ENCODE measurements around the gene GAB2. TPM values are rescaled to one million over a fixed set of nuclear protein-coding genes. Genes with fewer than 3 reads are reported as not detected.

The GAB2 gene
- total RNA-seq, 1 experiment from 2014 or later, result 3.3 TPM

DNA sequence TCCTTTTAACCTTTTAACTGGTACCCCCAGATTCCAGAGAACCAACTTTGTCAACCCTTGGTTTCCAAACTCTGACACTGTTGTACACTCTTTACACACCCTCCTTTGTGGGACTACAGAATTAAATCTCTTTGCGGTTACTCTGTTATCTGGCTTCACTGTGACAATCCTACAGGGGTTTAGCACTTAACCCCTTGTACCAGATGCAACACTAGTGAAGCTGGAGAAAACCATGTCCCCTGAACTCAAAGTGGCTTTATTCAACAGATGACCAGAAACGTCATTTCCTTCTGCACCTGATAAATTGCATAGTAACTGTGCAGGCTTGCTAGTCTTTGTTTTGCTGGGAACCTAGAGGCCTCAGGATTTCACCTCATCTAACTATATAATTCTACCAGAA lies 5.6 kb upstream of the GAB2 start:
- no CpG with 5 or more reads among the region's 2 CpGs for WGBS (ENCODE audit: extremely low coverage, insufficient read length, low lambda C conversion rate)
- no peak for DNase-seq
- Histone ChIP-seq H3K56ac (ENCODE audit: insufficient read length, low read depth, low read length) (no peak overlapping the region), H3T11ph (ENCODE audit: low read length) (no peak overlapping the region), H3K79me2 (ENCODE audit: insufficient read depth, low read length) (no peaks in the 10 kb centered on the region), H4K5ac (ENCODE audit: insufficient read length, low read depth, low read length) (no peak overlapping the region), H2AK5ac (ENCODE audit: insufficient read length, low read length) (no peak overlapping the region), H2BK15ac (ENCODE audit: low read depth, low read length) (no peak overlapping the region), H3K23me2 (ENCODE audit: insufficient read length, low read depth, low read length, poor library complexity, severe bottlenecking) (peaks cover 4% of the 10 kb centered on the region), H3K18ac (ENCODE audit: insufficient read length, low read depth, low read length) (no peak overlapping the region), H3K4me1 (ENCODE audit: insufficient read depth, low read length) (peaks cover 10% of the 10 kb centered on the region; the same call in 1 of the 2 replicates), H3K9ac (ENCODE audit: extremely low read depth, insufficient read length, low read length) (no peak overlapping the region), H2BK5ac (ENCODE audit: insufficient read length, low read length) (no peak overlapping the region), H3K79me1 (ENCODE audit: insufficient read depth, low read depth, low read length, poor library complexity, severe bottlenecking) (no peaks in the 10 kb centered on the region), H4K91ac (ENCODE audit: insufficient read length, low read depth, low read length) (no peak overlapping the region), H3K27me3 (ENCODE audit: insufficient read depth, low read length) (peaks cover 5% of the 10 kb centered on the region), H2AFZ (ENCODE audit: low read length) (no peak overlapping the region), H4K20me1 (ENCODE audit: control insufficient read depth, insufficient read depth, insufficient read length) (peaks cover 2% of the 10 kb centered on the region), H3K9me3 (ENCODE audit: control insufficient read depth, low read depth, low read length) (no peaks in the 10 kb centered on the region), H4K8ac (replicated peaks; ENCODE audit: insufficient read length, low read depth, low read length) (no peak overlapping the region), H3K27ac (ENCODE audit: insufficient read length, low read depth, low read length) (no peak overlapping the region), H3K23ac (ENCODE audit: insufficient read length, low read depth, low read length) (no peak overlapping the region), H2BK120ac (ENCODE audit: low read depth, low read length, poor library complexity, severe bottlenecking) (no peak overlapping the region), H3K14ac (ENCODE audit: insufficient read depth, low read length) (no peak overlapping the region), H2BK20ac (ENCODE audit: low read depth, low read length, poor library complexity, severe bottlenecking) (no peak overlapping the region), H3K4me2 (ENCODE audit: insufficient read depth, insufficient read length, low read length) (no peak overlapping the region), H3K4ac (ENCODE audit: low read depth, low read length) (no peak overlapping the region), H2BK12ac (ENCODE audit: insufficient read length, low read depth, low read length) (no peak overlapping the region)
- TF ChIP-seq, protein P1, sequence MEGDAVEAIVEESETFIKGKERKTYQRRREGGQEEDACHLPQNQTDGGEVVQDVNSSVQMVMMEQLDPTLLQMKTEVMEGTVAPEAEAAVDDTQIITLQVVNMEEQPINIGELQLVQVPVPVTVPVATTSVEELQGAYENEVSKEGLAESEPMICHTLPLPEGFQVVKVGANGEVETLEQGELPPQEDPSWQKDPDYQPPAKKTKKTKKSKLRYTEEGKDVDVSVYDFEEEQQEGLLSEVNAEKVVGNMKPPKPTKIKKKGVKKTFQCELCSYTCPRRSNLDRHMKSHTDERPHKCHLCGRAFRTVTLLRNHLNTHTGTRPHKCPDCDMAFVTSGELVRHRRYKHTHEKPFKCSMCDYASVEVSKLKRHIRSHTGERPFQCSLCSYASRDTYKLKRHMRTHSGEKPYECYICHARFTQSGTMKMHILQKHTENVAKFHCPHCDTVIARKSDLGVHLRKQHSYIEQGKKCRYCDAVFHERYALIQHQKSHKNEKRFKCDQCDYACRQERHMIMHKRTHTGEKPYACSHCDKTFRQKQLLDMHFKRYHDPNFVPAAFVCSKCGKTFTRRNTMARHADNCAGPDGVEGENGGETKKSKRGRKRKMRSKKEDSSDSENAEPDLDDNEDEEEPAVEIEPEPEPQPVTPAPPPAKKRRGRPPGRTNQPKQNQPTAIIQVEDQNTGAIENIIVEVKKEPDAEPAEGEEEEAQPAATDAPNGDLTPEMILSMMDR (conservative IDR thresholded peaks at IDR 0.05), result no peak
- no peaks in the 10 kb centered on the region for H3K36me3 Mint-ChIP-seq (ENCODE audit: insufficient read depth in 1 of 3, low read depth in 3 of 3)
- H3K9me3 Mint-ChIP-seq, result no peaks in the 10 kb centered on the region
- H3K4me3 Mint-ChIP-seq, result no peak overlapping the region
- peaks cover 22% of the 10 kb centered on the region for H3K27me3 Mint-ChIP-seq (ENCODE audit: low read depth)
- no peak overlapping the region for H3K27ac Mint-ChIP-seq
- H3K4me1 Mint-ChIP-seq, result peaks cover 38 to 39% of the 10 kb centered on the region in 2 experiments

Measured in H9 (cell line).